GM23248 (cell line): ENCODE data around the gene MRPL28. TPM values are rescaled to one million over a fixed set of nuclear protein-coding genes. Genes with fewer than 3 reads are reported as not detected.

Source experiments
- DNase-seq: peaks from one replicate; pipeline ENCODE4 v3.0.0-alpha.2; 2015
- H2AFZ ChIP-seq: fragments of 200-600 bp; sonication (generic); 2 replicates; pipeline ENCODE4 v1.6.1; 2016; ENCODE audit warnings: antibody characterized with exemption
- H3F3A ChIP-seq: fragments of 200-600 bp; sonication (generic); 2 replicates; pipeline ENCODE4 v1.6.1; 2016; ENCODE audit warnings: mild to moderate bottlenecking, antibody characterized with exemption, mixed run types; ENCODE audit not compliant: insufficient read depth
- H3K27ac ChIP-seq: fragments of 200-600 bp; sonication (generic); 2 replicates; pipeline ENCODE4 v1.5.1; 2016; ENCODE audit warnings: mild to moderate bottlenecking
- H3K27me3 ChIP-seq: fragments of 200-600 bp; sonication (generic); replicated peaks from 2 replicates; pipeline ENCODE4 v1.6.1; 2016; ENCODE audit warnings: mild to moderate bottlenecking; ENCODE audit not compliant: insufficient read depth
- H3K36me3 ChIP-seq: fragments of 200-600 bp; sonication (generic); 2 replicates; pipeline ENCODE4 v1.6.1; 2016; ENCODE audit warnings: low read depth, mild to moderate bottlenecking
- H3K4me1 ChIP-seq: fragments of 200-600 bp; sonication (generic); 2 replicates; pipeline ENCODE4 v1.6.1; 2016; ENCODE audit warnings: mild to moderate bottlenecking; ENCODE audit not compliant: insufficient read depth
- H3K4me2 ChIP-seq: fragments of 200-600 bp; sonication (generic); one replicate; pipeline ENCODE4 v1.6.1; 2016; ENCODE audit warnings: mild to moderate bottlenecking; ENCODE audit not compliant: unreplicated experiment
- H3K4me3 ChIP-seq: fragments of 200-600 bp; sonication (generic); 2 replicates; pipeline ENCODE4 v1.5.1; 2016; ENCODE audit warnings: mild to moderate bottlenecking
- H3K79me2 ChIP-seq: fragments of 200-600 bp; sonication (generic); 2 replicates; pipeline ENCODE4 v1.6.1; 2016; ENCODE audit warnings: mild to moderate bottlenecking; ENCODE audit not compliant: insufficient read depth
- H3K9ac ChIP-seq: fragments of 200-600 bp; sonication (generic); 2 replicates; pipeline ENCODE4 v1.6.1; 2016; ENCODE audit warnings: mild to moderate bottlenecking
- H3K9me2 ChIP-seq: fragments of 200-600 bp; sonication (generic); 2 replicates; pipeline ENCODE4 v1.6.1; 2016; ENCODE audit warnings: mixed run types, mild to moderate bottlenecking, moderate library complexity; ENCODE audit not compliant: insufficient read depth
- H3K9me3 ChIP-seq: fragments of 200-600 bp; sonication (generic); one replicate; pipeline ENCODE4 v1.6.1; 2017; ENCODE audit warnings: low read depth
- H4K20me1 ChIP-seq: fragments of 200-600 bp; sonication (generic); 2 replicates; pipeline ENCODE4 v1.6.0; 2016; ENCODE audit not compliant: insufficient read depth
- EZH2 ChIP-seq: fragments of 200-600 bp; sonication (generic); IDR thresholded peaks from 2 replicates; pipeline ENCODE4 v1.6.1; 2018; ENCODE audit warnings: antibody characterized with exemption, mild to moderate bottlenecking; ENCODE audit not compliant: insufficient read depth, poor library complexity, severe bottlenecking
- EZH2phosphoT487 ChIP-seq: fragments of 200-600 bp; sonication (generic); IDR thresholded peaks from 2 replicates; pipeline ENCODE4 v1.6.1; 2018; ENCODE audit warnings: antibody characterized with exemption, moderate library complexity, mild to moderate bottlenecking, low read depth; ENCODE audit not compliant: insufficient read depth
- WGBS, 2 experiments: methylation state at CpG; one replicate each; pipeline ENCODE4 v1.1.6; 2015 to 2017; ENCODE audit warnings: low lambda C conversion rate in 2 of 2, low coverage in 1 of 2; ENCODE audit errors: missing lambda C conversion rate in 2 of 2; 5-methylcytosine and 5-hydroxymethylcytosine counted together
- in situ Hi-C: fragments of 300-500 bp; cut with MboI; formaldehyde crosslinking; loops from 2 replicates; pipeline ENCODE4 v1.15.0; 2020
- polyA plus RNA-seq: library from polyadenylated mRNA; unstranded; fragments of >200 nt; fragmentation: Nextera tagmentation; extraction: Ambion mirVana; gene quantifications from 2 replicates; pipeline ENCODE4 v1.2.1, GENCODE V29; 2016
- total RNA-seq: library from RNA; depleted of rRNA; stranded (reverse); fragments of >200 nt; shearing (Covaris generic); gene quantifications from 2 replicates; pipeline ENCODE4 v1.2.3, GENCODE V29; 2014

The MRPL28 gene
- total and polyA plus RNA-seq, 2 experiments from 2014 or later, result 103 to 108 TPM

GRCh38 chr16:410516-411178, 40.3 kb upstream of the MRPL28 start:
- 91 to 96% methylated on average over 16 to 36 of the region's 36 CpGs for WGBS, 2 experiments
- Histone ChIP-seq H3K27me3 (no peaks in the 10 kb centered on the region), H3K4me1 (no peaks in the 10 kb centered on the region), H3F3A (no peaks in the 10 kb centered on the region), H3K9me2 (no peaks in the 10 kb centered on the region), H3K4me3 (no peak overlapping the region), H3K27ac (no peak overlapping the region), H3K79me2 (no peaks in the 10 kb centered on the region), H2AFZ (no peak overlapping the region), H3K36me3 (no peaks in the 10 kb centered on the region), H3K9me3 (no peaks in the 10 kb centered on the region), H3K9ac (no peak overlapping the region), H4K20me1 (no peaks in the 10 kb centered on the region), H3K4me2 (no peak overlapping the region)
- TF ChIP-seq EZH2, result no peak
- no peak for TF ChIP-seq EZH2phosphoT487
- in situ Hi-C loops, result no loop called here
- DNase-seq, result no peak

DNA sequence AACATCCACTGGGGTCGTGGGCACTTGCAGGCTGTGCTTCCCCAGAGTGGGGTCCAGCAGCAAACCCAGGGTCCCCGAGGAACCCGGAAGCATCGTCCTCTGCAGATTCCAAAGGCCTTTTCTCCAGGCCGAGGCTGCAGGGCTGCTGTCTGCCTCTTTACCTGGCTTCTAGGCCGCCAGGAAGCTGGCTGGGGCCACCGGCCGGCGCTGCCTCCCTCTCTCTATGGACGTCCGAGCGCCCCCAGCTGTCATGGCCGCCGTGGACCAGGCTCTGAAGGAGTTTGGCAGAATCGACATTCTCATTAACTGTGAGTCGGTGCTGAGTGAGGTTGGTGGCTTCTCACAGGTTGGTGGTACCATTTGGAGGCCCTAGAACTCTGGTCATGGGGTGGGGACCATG, 36.9 kb upstream of the MRPL28 start:
- Histone ChIP-seq H2AFZ (no peak overlapping the region), H3K27ac (no peak overlapping the region), H3K27me3 (no peaks in the 10 kb centered on the region), H3K9me3 (no peaks in the 10 kb centered on the region), H3K36me3 (no peaks in the 10 kb centered on the region), H3K79me2 (peaks cover 10% of the 10 kb centered on the region), H3K9ac (no peak overlapping the region), H3K4me3 (no peak overlapping the region), H3K9me2 (no peaks in the 10 kb centered on the region), H3K4me2 (no peak overlapping the region), H4K20me1 (no peaks in the 10 kb centered on the region), H3K4me1 (no peaks in the 10 kb centered on the region), H3F3A (no peaks in the 10 kb centered on the region)
- in situ Hi-C loops, result no loop called here
- DNase-seq, result no peak
- TF ChIP-seq EZH2 (no peak), EZH2phosphoT487 (no peak)
- WGBS, 2 experiments, result 83 to 85% methylated on average over 14 to 16 of the region's 16 CpGs

DNA sequence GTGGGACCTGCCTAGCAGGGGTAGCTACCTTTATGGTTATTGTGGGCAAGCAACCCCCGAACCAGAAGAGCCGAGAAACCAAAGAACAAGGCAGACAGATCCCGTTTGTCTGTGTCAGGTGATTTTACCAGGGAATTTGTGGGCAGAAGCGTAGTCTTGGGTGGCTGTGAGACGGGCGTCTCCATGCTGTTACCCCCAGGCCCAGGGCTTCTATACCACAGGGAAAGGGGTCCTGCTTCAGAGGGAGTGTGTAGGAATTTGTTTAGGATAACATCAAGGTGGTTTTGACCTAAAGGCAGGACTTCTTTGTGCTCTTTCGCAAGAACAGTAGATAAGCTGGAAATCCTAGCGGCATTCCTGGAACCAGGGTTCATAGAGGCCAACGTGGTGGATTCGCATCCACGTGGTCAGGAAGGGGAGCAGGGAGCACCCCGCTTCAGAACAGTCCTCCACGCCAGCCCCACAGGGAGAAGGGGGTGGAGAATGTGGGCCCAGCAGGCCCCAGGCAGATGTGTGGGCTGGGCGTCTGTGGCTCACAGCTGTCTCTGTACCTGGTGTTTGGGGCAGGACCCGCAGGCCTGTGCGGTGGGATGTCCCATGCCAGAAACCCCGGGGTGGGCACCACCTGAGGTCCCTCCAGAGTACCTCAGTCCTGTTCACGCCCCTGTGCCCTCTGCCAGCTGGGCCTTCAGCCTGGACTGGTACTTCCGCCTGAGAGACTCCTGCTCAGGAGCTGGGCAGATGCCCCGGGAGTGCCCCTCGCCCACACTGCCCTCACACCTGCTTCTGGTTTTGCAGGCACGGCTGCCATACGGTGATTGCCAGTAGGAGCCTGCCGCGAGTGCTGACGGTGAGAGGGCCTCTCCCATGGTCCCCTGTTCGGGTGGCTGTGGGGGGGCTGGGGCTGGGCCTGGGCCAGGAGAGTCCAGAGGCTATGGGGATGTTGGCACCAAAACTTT, 35.5 kb upstream of the MRPL28 start:
- DNase-seq, result no peak
- no peaks in the 10 kb centered on the region for H3K27me3 ChIP-seq
- H3K4me3 ChIP-seq, result no peak overlapping the region
- 91 to 95% methylated on average over 23 to 27 of the region's 27 CpGs for WGBS, 2 experiments
- peaks cover 12% of the 10 kb centered on the region for H3K79me2 ChIP-seq
- in situ Hi-C loops, result no loop called here
- H2AFZ ChIP-seq, result no peak overlapping the region
- H3K9me3 ChIP-seq, result no peaks in the 10 kb centered on the region
- no peak for TF ChIP-seq EZH2phosphoT487
- TF ChIP-seq EZH2, result no peak
- H3F3A ChIP-seq, result no peaks in the 10 kb centered on the region
- H4K20me1 ChIP-seq, result no peaks in the 10 kb centered on the region
- no peaks in the 10 kb centered on the region for H3K4me1 ChIP-seq
- H3K9me2 ChIP-seq, result no peaks in the 10 kb centered on the region
- H3K9ac ChIP-seq, result no peak overlapping the region
- no peaks in the 10 kb centered on the region for H3K36me3 ChIP-seq
- H3K4me2 ChIP-seq, result no peak overlapping the region
- no peak overlapping the region for H3K27ac ChIP-seq

DNA sequence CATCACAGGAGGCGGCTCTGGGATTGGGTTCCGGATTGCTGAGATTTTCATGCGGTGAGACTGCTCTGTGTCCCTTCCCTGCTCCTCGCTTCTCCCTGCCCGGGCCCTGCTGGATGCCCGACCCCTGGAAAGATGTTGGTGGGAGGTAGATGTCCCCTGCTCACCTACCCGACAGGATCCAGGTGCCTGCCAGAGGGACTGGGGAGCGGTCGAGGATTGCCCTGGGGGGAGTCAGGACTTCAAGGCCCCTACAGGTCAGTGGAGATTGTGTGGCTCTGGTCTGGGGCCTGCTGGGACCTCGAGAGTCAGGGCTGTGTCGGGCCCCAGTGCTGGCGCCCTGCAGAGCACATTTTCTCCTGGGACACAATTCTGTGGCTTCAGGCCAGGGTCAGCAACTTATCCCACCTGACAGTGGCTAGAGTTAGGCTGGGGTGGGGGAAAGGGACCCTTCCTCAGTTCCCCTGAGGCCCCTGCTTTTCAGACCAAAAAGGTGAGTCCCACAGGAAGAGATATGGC, 34.7 kb upstream of the MRPL28 start:
- H3K27ac ChIP-seq, result no peak overlapping the region
- H3K9me3 ChIP-seq, result no peaks in the 10 kb centered on the region
- TF ChIP-seq EZH2phosphoT487 (no peak), EZH2 (no peak)
- H3K36me3 ChIP-seq, result no peaks in the 10 kb centered on the region
- H3K4me1 ChIP-seq, result peaks cover 4% of the 10 kb centered on the region; the same call in 1 of the 2 replicates
- WGBS, 2 experiments, result 82 to 84% methylated on average over 12 of the region's 12 CpGs
- H3K4me2 ChIP-seq, result no peak overlapping the region
- in situ Hi-C loops, result no loop called here
- peaks cover 4% of the 10 kb centered on the region; the same call in 1 of the 2 replicates for H3F3A ChIP-seq
- no peak overlapping the region for H3K4me3 ChIP-seq
- no peak overlapping the region for H2AFZ ChIP-seq
- H4K20me1 ChIP-seq, result no peaks in the 10 kb centered on the region
- no peaks in the 10 kb centered on the region for H3K9me2 ChIP-seq
- no peaks in the 10 kb centered on the region for H3K27me3 ChIP-seq
- peaks cover 20% of the 10 kb centered on the region for H3K79me2 ChIP-seq
- no peak overlapping the region for H3K9ac ChIP-seq
- DNase-seq, result no peak
